EL (cell line): Measurements from ENCODE around the gene BEST3.
A peak's percentile ranks its signal among the peaks of the same experiment; 100 is the strongest.
"Not testable (repeated sequence)": the region's sequence is repeated elsewhere in the genome, so short reads cannot be mapped to it uniquely, and the experiment has no call there.

Experiments used
- DNase-seq: peaks from one replicate; pipeline ENCODE4 v3.0.0-alpha.2; 2016

BEST3 gene

GRCh38 chr12:69687390-69687789 lies 11.7 kb downstream of the BEST3 start:
- DNase-seq = no peak

- DNase-seq = no peak
Measured at GRCh38 chr12:69686731-69687130, 12.4 kb downstream of the BEST3 start.

GRCh38 chr12:69685810-69686209 lies 13.3 kb downstream of the BEST3 start:
- peak; percentile 40 for DNase-seq

DNA sequence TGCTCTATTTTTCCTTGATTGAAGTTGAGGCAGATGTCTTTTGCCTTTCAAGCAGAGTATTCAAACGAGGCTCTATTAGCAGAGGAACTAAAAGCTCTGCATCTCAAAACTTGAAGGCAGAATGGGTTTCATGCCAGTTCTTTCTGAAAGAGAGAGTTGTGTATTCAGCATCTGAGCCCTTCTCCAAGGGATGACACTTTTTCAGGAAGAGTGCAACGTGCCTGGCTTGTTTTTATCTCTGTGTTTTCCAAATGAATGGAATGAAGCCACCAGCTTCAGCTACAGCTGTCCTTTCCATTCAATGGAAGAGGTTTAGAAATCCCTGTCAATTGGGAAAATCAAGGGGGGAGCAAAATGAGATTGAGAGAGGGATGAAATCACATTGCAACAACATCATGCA lies 14.6 kb downstream of the BEST3 start:
- no peak for DNase-seq

DNA sequence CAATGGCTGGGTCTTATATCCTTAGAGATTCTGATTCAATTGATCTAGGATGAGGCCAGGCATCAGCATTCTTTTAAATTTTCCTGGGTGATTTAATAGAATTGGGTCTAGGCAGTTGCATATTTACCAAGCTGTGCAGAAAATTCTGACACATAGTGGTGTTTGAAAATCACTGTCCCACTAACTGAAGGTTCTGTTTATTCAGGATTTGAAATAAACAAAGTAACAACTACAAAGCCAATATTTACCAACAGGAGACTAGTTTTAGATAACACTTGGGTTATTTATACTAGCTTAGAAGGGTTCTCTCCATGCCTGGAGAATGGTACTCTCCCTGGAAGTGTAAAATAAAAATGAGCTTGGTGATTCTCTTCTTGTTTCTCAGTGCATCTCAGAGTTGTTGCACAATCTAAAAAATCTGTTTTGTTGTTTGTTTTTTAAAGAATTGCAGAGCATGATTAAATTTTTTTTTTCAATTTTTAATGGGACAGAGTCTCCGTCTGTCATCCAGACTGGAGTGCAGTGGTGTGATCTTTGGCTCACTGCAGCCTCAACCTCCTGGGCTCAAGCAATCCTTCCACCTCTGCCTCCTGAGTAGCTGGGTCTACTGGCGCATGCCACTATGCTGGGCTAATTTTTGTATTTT lies 16.9 kb downstream of the BEST3 start:
- DNase-seq = no peak

DNA sequence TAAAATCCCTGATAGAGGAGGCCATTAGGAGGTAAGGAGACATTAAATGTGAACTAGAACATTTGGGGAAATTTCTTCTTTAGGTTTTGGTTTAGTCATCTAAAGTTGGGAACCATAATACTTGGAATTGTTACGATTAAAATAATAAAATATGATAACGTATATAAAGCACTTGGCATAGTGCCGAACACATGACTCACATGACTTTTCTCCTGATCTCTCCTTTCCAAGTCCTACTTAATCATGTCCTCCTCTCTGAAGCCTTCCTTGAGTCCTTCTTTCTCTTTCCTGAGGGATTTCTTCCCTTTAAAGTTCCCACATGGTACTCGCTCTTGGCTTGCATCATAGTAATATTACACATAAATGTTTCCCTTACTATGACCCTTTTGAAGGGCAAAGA lies 20.0 kb downstream of the BEST3 start:
- peak; percentile 21 for DNase-seq

DNA sequence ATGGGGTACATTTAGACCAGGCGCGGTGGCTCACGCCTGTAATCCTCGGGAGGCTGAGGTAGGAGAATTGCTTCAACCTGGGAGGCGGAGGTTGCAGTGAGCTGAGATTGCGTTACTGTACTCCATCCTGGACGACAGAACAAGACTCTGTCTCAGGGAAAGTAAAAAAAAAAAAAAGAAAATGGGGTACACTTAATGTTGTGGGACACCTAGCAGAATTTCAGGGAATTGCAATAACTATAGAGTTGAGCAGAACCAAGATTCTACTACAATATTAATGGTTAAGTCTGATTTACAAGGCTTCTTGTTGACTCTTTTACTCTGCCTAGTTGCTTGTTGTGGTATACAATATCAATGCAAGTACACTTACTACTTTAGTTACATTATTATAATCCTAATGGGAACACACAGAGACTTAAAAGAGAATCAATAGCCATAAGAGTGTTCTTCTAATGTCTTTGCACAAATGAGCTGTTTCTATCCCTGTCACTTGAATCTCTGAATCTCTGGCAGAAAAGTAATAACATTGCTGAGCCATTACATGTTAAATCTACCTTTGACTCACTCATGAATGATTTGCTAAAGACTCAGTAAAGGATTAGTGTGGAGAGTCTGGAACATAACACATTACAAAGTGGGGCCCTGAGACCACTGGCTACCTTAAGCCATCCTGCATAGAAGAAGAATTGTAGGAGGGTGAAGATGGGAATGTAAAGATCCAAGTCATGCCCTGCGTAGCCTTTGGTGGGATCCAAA lies 22.7 kb downstream of the BEST3 start:
- DNase-seq = no peak

- DNase-seq = no peak
Measured at GRCh38 chr12:69672195-69672594, 26.9 kb downstream of the BEST3 start.

DNA sequence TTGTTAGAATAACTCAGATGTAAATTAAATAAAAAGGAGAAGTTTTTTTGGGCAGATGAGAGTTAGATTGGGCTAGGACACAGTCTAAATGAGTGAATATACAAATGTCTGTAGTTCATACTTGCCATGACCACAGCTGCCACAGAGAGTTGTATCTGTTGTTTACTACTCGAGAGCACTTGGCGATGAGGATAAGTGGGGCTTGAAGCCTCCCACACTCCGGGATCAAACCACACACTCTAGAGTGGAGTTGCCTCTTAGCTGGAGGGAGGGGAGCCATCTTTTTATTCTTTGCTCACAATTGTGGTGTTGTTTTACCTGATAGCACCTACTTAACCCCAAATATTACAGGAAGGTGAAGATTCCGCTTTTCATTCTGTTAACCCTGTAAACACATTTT lies 27.5 kb downstream of the BEST3 start:
- DNase-seq = no peak

- no peak for DNase-seq
Measured at GRCh38 chr12:69666798-69667197, 32.3 kb downstream of the BEST3 start.

DNA sequence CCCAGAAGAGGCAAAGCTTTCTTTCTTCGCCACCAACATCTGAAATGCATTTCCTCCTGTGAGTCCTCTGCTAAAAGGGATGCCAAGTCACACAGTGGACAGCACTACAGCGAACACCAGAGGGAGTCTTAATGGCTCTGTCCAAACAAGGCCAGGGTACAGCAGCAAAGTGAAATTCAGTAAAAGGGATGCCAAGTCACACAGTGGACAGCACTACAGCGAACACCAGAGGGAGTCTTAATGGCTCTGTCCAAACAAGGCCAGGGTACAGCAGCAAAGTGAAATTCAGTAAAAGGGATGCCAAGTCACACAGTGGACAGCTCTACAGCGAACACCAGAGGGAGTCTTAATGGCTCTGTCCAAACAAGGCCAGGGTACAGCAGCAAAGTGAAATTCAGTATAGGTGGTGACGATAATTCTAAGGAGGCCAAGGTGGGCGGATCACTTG lies 34.1 kb downstream of the BEST3 start:
- not testable (repeated sequence) for DNase-seq

GRCh38 chr12:69663726-69664125 lies 35.4 kb downstream of the BEST3 start:
- DNase-seq = no peak

DNA sequence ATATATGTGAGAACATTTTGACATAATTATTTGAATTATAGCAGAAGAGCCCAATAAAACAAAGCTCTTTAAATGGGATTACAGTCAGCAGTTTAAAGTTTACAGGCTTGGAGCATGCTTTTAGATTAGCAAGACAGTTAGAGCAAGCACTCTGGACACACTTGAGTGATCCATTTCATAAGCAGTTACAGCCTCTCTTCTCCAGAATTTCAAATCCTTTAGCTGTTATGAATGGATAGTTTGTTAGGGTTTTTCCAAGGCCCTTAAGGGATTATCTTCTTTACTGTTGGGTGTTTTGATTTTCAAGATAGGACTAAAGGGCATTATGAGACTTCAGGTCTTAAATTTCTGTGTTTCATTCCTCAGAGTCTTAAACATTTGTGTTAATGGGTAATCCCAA lies 36.3 kb downstream of the BEST3 start:
- no peak for DNase-seq

DNA sequence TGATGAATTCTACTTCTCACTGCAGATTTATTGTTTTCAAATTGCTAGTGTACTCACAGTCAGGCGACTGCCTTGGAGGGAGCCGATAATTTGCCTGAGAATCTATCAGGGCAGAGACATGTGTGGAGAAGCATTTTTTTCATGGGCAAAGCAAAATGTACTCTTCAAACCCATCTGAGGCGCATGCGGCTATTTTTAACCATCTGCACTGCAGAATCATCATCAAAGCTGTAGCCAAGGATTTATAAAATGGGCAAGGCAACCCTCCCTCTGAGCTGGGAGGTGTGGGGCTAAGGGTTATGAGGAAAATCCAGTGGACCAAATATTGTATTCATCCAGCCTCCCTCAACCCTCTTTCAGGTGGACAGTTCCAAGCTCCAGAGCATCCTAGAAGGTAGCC lies 37.7 kb downstream of the BEST3 start:
- DNase-seq = no peak

- DNase-seq = no peak
Measured at GRCh38 chr12:69660164-69660863, 38.8 kb downstream of the BEST3 start.

DNA sequence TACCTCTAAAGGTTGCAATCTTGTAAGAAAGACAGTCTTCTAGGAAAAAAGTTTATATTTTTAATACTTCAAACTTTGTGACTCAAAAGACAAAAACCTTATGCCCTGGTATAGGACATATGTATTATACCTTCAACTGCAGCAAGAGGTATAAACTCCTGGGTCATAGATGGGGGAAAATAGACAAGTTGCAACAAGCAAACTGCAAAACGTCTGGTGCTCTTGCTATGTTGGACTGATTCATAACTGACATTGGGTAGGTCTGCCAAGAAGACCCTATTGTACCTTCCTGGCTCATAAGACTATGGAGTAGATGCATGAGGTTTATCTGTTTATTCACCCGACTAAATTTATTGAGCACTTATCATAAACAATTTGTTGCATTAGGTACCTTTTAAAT lies 40.9 kb downstream of the BEST3 start:
- no peak for DNase-seq

GRCh38 chr12:69657376-69658137 lies 41.5 kb downstream of the BEST3 start:
- DNase-seq = no peak

DNA sequence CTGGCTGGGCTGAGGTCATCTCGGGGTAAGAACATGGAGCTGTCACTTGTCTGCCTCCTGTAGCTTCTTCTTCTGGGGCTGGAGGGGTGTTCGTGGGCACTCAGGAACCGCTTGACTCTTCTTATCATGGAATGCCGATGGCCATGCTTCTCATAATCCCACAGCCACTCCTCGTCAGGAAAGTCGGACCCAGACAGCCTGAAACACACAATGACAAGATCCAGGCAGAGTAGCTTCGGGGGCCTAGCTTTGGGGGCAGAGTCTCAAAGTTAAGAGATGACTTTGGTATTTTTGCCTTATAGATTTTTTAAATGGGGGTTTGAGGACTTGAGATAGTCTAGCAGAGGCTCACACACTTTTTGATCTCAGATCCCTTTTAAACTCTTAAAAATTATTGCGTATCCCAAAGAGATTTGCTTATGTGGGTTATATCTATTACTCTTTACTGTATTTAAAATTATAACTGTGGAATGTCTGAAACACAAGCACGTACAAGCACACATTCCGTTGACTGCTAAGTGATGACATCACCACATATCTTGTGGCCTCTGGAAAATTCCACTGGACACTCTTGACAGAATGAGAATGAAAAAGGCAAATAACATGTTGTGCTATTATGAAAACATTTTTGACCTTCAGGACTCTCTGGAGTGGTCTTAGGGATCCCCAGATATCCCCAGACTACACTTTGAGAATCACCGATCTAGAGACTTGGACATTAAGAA lies 43.3 kb downstream of the BEST3 start:
- peak; percentile 92 for DNase-seq

DNA sequence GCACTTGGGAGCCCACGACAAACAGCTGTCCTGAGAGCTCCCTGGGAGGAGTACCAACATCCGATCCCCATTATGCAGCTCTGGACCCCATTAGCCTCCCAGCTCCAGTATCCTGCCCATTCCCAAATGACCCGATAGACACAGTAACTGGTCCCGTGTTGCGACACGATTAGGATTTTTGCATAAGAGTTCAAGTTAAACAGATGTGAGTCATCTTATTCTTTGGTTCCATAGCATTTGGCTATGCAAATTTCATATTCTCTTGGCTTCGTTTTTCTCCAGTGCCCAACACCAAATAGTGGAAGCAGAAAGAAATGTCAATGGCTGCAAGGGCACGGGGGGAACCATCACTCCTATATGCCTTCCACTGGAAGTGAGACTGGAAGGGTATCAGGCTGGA lies 45.4 kb downstream of the BEST3 start:
- DNase-seq = peak; percentile 44

- DNase-seq = no peak
Measured at GRCh38 chr12:69651922-69652321, 47.2 kb downstream of the BEST3 start.

DNA sequence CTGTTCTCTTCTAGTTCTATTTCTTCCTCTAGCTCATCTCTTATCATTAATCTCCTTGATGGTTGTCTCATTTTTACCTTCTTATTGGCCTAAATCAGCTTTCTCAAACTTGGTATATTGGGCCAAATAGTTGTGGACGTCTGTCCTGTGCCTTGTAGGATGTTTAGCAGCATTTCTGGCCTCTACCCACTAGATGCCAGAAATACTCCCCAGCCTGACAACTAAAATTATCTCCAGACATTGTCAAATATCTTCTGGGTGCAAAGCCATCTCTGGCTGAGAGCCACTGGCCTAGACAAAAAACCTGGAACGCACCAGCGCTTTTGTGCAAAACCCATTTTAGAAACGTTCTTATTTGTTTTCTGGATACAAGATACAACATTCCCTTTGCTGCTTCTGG lies 49.6 kb downstream of the BEST3 start:
- DNase-seq = no peak

GRCh38 chr12:69648476-69648875 lies 50.6 kb downstream of the BEST3 start:
- peak; percentile 93 for DNase-seq

GRCh38 chr12:69647178-69647577 lies 51.9 kb downstream of the BEST3 start:
- no peak for DNase-seq
